Type B pancreatic cell (in vitro differentiated cells): ENCODE data around the gene ZNF554. TPM values are rescaled to one million over a fixed set of nuclear protein-coding genes. Genes with fewer than 3 reads are reported as not detected.

Experiments
- DNase-seq: peaks from one replicate; pipeline ENCODE4 v3.0.0; 2021; ENCODE audit warnings: mixed read lengths; ENCODE audit not compliant: unreplicated experiment; ENCODE audit errors: extremely low spot score
- H3K27ac Mint-ChIP-seq: 2 replicates; pipeline ENCODE4 v1.8.0; 2021; ENCODE audit warnings: mild to moderate bottlenecking, mixed read lengths
- H3K27me3 Mint-ChIP-seq: 2 replicates; pipeline ENCODE4 v1.8.0; 2021; ENCODE audit warnings: mixed read lengths
- H3K36me3 Mint-ChIP-seq: 2 replicates; pipeline ENCODE4 v1.8.0; 2021; ENCODE audit warnings: mixed read lengths
- H3K4me1 Mint-ChIP-seq: one replicate; pipeline ENCODE4 v1.8.0; 2021; ENCODE audit warnings: mixed read lengths; ENCODE audit not compliant: unreplicated experiment
- H3K4me3 Mint-ChIP-seq: 2 replicates; pipeline ENCODE4 v1.8.0; 2021; ENCODE audit warnings: mild to moderate bottlenecking, mixed read lengths
- H3K9me3 Mint-ChIP-seq: 2 replicates; pipeline ENCODE4 v1.8.0; 2021; ENCODE audit warnings: mixed read lengths
- CTCF ChIP-seq: fragments of 200-600 bp; sonication (generic); conservative IDR thresholded peaks from 2 replicates; pipeline ENCODE4 v1.5.0; 2021; ENCODE audit warnings: antibody characterized with exemption, mild to moderate bottlenecking
- total RNA-seq: library from RNA; stranded (reverse); gene quantifications from 2 replicates; pipeline ENCODE4 v1.2.1, GENCODE V29; 2021; ENCODE audit warnings: low replicate concordance

ZNF554 gene
- total RNA-seq, 1 donor from 2014 or later, result 9.4 TPM

GRCh38 chr19:2823646-2824045 is 4.0 kb downstream of the ZNF554 start:
- DNase-seq, result no peak
- Mint-ChIP-seq H3K9me3 (peaks cover 5% of the 10 kb centered on the region), H3K4me3 (no peak overlapping the region), H3K4me1 (no peaks in the 10 kb centered on the region), H3K36me3 (peaks cover 29% of the 10 kb centered on the region), H3K27me3 (no peaks in the 10 kb centered on the region), H3K27ac (no peak overlapping the region)
- no peak for TF ChIP-seq CTCF

GRCh38 chr19:2824129-2824528 is 4.5 kb downstream of the ZNF554 start:
- Mint-ChIP-seq H3K4me3 (no peak overlapping the region), H3K27ac (no peak overlapping the region), H3K27me3 (no peaks in the 10 kb centered on the region), H3K36me3 (peaks cover 31% of the 10 kb centered on the region), H3K9me3 (peaks cover 5% of the 10 kb centered on the region), H3K4me1 (no peaks in the 10 kb centered on the region)
- DNase-seq, result no peak
- TF ChIP-seq CTCF, result no peak

DNA sequence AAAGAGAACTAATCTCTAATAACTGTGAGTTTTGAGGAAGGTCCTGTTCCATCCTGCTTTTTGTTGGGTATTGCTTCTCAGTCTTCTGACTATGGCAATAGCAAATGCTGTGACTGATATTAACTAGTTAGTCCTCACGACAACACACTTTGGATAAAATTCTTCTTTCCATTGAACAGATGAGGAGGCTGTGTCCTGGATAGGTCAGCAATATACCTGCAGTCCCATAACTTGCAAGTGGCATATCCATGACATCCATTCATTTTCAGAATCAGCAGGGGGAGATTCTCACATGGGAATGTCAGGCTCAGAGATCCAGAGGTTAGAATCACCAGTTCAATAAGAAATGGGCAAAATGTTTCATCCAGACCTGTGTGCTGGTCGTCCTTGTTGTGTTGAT is 7.4 kb downstream of the ZNF554 start:
- Mint-ChIP-seq H3K27ac (no peak overlapping the region), H3K4me1 (no peaks in the 10 kb centered on the region), H3K9me3 (peaks cover 5% of the 10 kb centered on the region), H3K36me3 (peaks cover 44% of the 10 kb centered on the region), H3K4me3 (no peak overlapping the region), H3K27me3 (no peaks in the 10 kb centered on the region)
- DNase-seq, result no peak
- TF ChIP-seq CTCF, result no peak

DNA sequence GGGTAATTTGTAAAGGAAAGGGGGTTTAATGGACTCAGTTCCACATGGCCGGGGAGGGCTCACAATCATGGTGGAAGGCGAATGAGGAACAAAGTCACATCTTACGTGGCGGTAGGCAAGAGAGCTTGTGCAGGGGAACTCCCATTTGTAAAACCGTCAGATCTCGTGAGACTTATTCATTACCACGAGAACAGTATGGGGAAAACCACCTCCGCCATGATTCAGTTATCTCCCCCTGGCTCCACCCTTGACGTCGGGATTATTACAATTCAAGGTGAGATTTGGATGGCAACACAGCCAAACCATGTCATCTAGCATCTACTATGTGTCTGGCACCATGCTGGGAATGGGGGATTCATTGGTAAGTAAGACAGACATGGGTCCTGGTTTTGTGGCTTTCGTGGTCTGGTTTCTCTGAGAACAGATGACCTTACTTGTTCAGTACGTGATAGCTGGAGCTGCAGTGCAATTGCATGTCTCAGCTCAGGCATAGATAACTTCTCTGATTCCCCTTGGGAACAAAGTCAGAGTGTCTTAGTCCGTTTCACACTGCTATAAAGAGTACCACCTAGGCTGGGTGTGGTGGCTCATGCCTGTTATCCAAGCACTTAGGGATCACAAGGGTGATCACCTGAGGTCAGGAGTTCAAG is 8.3 kb downstream of the ZNF554 start:
- Mint-ChIP-seq H3K36me3 (peaks cover 53% of the 10 kb centered on the region), H3K9me3 (peaks cover 9% of the 10 kb centered on the region), H3K27ac (no peak overlapping the region), H3K4me3 (no peak overlapping the region), H3K27me3 (no peaks in the 10 kb centered on the region), H3K4me1 (no peaks in the 10 kb centered on the region)
- no peak for DNase-seq
- TF ChIP-seq CTCF, result no peak

GRCh38 chr19:2834294-2834871 is 14.7 kb downstream of the ZNF554 start:
- Mint-ChIP-seq H3K27ac (no peak overlapping the region), H3K4me3 (peak overlapping the region; percentile 22), H3K9me3 (peaks cover 26% of the 10 kb centered on the region)

More at GRCh38 chr19:2834294-2834871, 14.7 kb downstream of the ZNF554 start:
- DNase-seq, result no peak
- Mint-ChIP-seq H3K4me1 (no peaks in the 10 kb centered on the region), H3K27me3 (no peaks in the 10 kb centered on the region), H3K36me3 (peaks cover 62% of the 10 kb centered on the region)
- no peak for TF ChIP-seq CTCF
